ENCODE measurements around the gene COQ8B.

DNA sequence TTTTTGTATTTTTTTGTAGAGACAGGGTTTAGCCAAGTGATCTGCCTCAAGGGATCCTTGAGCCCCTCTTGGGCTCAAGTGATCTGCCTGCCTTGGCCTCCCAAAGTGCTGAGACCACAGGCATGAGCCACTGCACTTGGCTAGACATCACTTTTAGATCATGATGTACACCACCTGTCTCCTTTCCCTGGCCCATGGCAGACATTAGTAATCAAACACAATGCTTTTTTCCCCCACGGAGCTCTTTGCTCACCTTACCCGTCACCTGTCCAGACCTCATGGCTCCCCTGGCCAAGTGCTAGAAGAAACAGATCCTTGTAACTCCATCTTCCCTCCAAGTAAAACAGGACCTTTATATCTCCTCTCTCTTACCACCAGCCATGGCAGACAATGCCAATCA, 44.6 kb downstream of the COQ8B start:
- no peak for TF ChIP-seq POLR2A (IDR thresholded peaks at IDR 0.05)
- TF ChIP-seq, protein P1, sequence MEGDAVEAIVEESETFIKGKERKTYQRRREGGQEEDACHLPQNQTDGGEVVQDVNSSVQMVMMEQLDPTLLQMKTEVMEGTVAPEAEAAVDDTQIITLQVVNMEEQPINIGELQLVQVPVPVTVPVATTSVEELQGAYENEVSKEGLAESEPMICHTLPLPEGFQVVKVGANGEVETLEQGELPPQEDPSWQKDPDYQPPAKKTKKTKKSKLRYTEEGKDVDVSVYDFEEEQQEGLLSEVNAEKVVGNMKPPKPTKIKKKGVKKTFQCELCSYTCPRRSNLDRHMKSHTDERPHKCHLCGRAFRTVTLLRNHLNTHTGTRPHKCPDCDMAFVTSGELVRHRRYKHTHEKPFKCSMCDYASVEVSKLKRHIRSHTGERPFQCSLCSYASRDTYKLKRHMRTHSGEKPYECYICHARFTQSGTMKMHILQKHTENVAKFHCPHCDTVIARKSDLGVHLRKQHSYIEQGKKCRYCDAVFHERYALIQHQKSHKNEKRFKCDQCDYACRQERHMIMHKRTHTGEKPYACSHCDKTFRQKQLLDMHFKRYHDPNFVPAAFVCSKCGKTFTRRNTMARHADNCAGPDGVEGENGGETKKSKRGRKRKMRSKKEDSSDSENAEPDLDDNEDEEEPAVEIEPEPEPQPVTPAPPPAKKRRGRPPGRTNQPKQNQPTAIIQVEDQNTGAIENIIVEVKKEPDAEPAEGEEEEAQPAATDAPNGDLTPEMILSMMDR (IDR thresholded peaks at IDR 0.05): no peak

Measured in heart left ventricle (tissue), 13 donors.